RKO (cell line): ENCODE data around the gene SNAP23.
A peak's percentile ranks its signal among the peaks of the same experiment; 100 is the strongest.

Experiments
- DNase-seq: peaks from one replicate; pipeline ENCODE4 v3.0.0-alpha.2; 2016; ENCODE audit warnings: low spot score

The SNAP23 gene

DNA sequence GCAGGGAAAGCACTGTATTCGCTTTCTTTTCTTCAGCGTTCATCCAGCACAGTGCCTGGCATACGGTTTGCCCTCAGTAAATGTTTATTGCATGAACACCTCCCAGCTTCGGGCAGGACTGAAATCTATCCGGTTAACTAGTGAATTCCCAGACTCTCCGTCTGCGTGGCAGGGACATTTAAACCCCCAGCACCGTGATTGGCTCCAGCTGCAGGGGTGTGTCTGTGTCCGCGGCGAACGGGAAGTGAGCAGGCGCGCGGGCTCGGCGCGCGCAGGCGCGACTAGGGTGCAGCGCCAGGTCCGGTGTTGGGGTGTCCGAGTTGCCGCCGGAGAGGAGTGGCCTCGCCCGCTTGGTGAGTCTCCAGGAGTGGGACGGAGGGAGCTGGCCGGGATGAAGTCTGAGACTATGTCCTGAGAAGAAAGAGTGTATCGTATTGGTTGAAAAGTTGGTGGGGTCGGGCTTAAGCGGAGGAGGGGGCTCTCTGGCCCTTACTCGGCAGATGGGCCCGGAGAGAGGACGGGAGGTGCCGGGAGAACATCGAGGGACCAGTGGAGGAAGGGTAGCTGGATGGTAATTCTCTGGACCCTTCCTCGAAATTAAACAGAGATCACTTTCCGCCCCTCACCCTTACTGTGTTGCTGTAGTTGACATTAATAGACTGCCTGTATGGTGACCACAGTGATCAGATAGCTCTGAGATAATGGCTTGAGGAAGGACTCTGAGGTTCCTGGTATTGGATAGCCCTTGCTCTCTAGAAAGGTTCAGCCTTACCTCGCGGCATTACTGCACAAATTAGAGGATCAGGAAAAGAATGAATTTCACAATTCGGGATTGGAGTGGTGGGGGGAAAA lies at the start of gene SNAP23:
Gene SNAP23 (plus strand): TSS at position 274 of the 852 bp plus-strand sequence. CDS start 16,213 bp downstream, outside the sequence.
- DNase-seq = peak; percentile 98

DNA sequence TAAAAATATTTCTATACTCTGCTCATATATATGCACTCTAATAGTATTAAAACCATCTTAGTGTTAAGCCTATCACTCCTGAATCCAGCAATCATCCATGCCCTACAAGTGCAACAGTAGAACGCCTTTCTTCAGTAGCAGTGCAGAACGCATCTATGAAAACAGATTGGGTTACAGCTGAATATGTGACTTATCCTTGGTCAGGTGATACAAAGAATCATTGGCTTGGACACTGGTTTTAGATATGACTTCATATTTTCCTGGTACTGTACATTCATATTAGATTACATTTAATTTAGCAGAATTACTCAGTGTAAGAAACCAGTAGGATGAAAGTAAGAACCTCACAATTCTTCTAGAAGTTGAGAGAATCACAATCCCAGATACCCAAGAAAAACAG lies 47.8 kb upstream of the SNAP23 start:
- DNase-seq = no peak

- no peak for DNase-seq
Observed at GRCh38 chr15:42448281-42448680, 47.2 kb upstream of the SNAP23 start.

- no peak for DNase-seq
Observed at GRCh38 chr15:42449770-42450424, 45.5 kb upstream of the SNAP23 start.

DNA sequence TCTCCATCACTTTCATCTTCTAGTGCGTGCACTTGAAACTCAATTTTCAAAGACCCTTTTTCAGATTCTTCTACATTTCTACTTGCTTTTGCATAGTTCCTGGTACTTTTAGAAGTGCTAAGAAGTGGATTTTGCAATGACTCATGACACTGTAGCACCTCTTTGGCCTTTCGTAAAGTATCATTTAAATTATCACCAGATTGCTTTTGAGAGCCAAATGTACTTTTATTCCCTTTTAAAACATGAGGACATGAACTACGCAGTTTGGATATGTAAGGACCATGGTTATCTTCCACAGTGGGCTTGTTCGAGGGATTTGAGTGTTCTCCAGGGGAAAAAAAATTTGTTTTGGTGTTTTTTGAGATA lies 45.0 kb upstream of the SNAP23 start:
- no peak for DNase-seq

- no peak for DNase-seq
Observed at GRCh38 chr15:42453826-42454225, 41.6 kb upstream of the SNAP23 start.

- DNase-seq = no peak
Observed at GRCh38 chr15:42456531-42456930, 38.9 kb upstream of the SNAP23 start.

DNA sequence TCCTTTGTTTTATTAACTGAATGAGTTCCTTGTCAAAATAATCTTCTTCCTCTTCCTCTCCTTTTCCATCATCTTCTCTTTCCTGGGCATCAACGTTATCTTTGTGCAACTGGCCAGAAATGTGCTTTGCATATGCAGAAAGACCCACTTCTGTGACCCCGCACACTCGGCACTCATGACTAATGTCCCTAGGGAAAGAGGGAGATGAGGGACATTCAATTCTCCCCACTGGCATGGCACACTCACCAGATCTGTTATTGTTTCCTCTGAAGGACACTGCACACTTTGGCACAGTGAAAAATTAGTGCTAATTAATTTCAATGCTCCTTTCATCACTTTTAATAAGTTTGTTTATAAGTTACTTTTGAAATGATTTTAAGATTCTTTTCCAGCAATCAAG lies 38.5 kb upstream of the SNAP23 start:
- no peak for DNase-seq

- DNase-seq = no peak
Observed at GRCh38 chr15:42457445-42458442, 37.7 kb upstream of the SNAP23 start.

GRCh38 chr15:42461261-42461660 lies 34.2 kb upstream of the SNAP23 start:
- no peak for DNase-seq

DNA sequence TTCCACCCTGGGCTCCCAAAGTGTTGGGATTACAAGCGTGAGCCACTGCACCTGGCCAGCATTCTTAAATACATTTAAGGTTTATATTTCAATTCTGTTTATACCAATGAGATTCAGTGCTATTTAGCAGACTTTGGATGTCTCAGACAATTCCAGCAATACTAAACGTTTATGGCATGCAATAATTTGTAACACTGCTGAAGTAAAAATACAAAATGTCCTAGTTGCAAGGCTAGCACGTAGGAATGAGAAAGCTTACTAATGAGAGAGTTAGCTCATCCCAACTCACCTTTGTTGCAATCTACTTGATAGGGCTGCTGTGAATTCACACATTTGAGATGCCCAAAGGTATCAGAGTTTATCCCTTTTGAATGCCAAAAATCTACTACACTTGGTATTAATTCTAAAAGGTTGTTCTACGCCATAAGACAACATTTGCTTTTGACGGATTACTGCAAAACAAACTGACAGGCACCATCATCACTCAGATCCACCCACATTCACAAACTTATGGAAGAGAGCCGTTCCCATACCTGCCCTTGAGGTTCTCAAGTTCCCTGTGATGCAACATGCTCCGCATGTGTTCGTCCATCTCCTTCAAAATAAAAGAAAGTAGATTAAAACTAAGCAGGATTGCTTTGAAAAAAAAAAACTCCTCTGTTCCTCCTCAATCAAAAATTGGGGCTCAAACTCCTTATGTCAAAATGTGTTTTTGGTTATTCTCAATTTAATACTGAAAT lies 29.7 kb upstream of the SNAP23 start:
- DNase-seq = no peak

GRCh38 chr15:42471002-42471401 lies 24.4 kb upstream of the SNAP23 start:
- DNase-seq = no peak

- no peak for DNase-seq
Observed at GRCh38 chr15:42474827-42475226, 20.6 kb upstream of the SNAP23 start.

DNA sequence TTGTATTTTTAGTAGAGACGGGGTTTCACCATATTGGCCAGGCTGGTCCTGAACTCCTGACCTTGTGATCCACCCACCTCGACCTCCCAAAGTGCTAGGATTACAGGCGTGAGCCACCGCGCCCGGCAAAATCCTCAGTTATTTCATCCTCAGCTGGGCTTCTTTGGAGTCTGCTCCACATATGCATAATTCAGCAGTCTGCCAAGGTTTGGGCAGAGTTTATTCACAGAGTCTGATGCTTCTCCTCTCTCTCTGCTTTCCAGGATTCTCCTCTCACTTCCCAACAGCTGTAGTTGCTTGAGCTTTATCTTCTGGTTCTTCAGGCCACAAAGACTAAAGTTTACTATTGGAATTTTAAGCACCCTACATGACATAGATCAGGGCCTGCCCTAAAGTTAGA lies 12.7 kb upstream of the SNAP23 start:
- no peak for DNase-seq

DNA sequence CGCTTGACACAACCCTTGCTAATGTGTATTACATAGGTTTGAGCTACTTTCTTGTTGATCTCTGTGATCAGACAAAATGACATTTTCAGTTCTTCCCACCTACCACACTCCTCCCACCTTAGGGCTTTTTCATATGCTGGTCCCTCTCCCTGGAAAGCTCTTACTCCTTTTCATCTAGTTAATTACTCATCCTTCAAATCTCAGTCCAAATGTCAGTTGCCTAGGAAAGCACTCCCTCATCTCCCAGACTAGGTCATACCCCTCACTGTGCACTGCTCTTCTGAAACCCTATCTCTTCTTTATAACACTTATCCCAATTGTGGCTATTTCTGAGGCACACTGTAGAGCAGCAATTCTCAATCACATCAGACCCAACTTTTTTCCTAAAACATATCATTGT lies 11.8 kb upstream of the SNAP23 start:
- DNase-seq = no peak

- DNase-seq = no peak
Observed at GRCh38 chr15:42490291-42490670, 5.2 kb upstream of the SNAP23 start.

GRCh38 chr15:42490671-42491538 lies 4.5 kb upstream of the SNAP23 start, which contains the start of gene ZNF106:
Gene ZNF106 (minus strand): TSS chr15:42491141. CDS start chr15:42472289, 18,852 bp downstream.
- peak; percentile 95 for DNase-seq

GRCh38 chr15:42491539-42492225 lies 3.8 kb upstream of the SNAP23 start:
- DNase-seq = peak; percentile 92

DNA sequence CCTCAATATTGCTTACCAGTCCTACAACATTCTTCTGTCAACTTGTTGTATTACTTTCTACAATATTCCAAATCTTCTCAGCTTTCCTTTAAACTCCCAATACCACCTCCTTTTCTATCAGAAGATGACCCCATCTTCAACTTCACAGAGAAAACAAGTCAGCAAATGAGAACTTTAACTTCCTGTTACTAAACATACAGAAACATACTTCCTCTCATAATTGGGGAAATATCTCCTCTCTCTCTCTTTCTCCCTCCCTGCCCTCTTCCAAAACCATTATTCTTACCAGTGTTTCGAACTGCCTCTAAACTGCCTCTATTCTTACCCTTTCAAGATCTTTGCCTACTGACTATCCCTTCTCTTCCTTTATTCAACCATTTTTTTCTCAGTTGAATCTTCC lies 1.8 kb upstream of the SNAP23 start:
- DNase-seq = no peak

DNA sequence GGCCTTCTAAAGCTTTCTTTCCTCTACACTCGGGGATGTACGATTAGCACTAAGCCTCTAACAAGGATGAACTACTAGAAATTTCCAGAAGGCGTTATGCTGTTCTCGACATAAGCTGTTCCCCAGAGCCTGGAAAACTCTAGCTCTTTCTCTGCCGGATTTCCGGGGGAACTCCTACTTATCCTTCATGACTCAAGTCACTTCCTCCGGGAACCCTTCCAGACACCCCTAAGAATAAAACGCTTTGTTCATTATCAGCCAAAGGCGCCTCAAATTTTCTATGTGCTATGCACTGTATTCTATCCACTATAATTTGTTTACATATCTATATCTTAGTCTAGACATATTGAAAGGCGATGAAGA lies 455 bp upstream of the SNAP23 start:
- peak; percentile 96 for DNase-seq
